Coronary artery (tissue), 2 donors: ENCODE measurements around the gene RNF157.
"Not testable (repeated sequence)": the region's sequence is repeated elsewhere in the genome, so short reads cannot be mapped to it uniquely, and the experiment has no call there.

Experiments used
- DNase-seq: peaks from one replicate; pipeline ENCODE4 v3.0.0-alpha.2; 2017; ENCODE audit warnings: low spot score
- H3K27ac ChIP-seq, 2 donors: fragments of 200-600 bp; sonication (generic); one replicate each; pipeline ENCODE4 v1.5.1; 2016 to 2019
- H3K4me3 ChIP-seq: fragments of 200-600 bp; sonication (generic); 2 replicates; pipeline ENCODE4 v1.5.1; 2016; ENCODE audit warnings: mild to moderate bottlenecking, moderate library complexity
- TF ChIP-seq, protein P1 (sequence below): fragments of 200-600 bp; sonication (generic); IDR thresholded peaks from one replicate; pipeline ENCODE4 v1.5.1; 2019; ENCODE audit warnings: antibody characterized with exemption

RNF157 gene

DNA sequence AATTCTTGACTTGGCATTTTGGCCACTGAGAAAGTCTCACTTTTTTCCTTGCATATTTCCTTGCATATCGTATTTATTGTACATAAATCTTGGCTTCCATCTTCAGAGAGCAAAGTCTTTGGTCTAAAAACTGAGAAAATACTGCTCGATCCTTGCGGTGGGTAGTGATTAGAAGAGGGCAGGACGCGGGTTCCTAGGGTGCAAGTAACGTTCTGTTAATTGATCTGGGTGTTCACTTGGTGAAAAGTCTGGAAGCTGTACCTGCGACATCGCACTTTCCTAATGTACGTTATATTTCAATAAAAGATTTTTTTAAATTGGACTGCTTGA is 24.1 kb upstream of the RNF157 start:
- H3K4me3 ChIP-seq: peak overlapping the region; percentile 44
- TF ChIP-seq, protein P1, sequence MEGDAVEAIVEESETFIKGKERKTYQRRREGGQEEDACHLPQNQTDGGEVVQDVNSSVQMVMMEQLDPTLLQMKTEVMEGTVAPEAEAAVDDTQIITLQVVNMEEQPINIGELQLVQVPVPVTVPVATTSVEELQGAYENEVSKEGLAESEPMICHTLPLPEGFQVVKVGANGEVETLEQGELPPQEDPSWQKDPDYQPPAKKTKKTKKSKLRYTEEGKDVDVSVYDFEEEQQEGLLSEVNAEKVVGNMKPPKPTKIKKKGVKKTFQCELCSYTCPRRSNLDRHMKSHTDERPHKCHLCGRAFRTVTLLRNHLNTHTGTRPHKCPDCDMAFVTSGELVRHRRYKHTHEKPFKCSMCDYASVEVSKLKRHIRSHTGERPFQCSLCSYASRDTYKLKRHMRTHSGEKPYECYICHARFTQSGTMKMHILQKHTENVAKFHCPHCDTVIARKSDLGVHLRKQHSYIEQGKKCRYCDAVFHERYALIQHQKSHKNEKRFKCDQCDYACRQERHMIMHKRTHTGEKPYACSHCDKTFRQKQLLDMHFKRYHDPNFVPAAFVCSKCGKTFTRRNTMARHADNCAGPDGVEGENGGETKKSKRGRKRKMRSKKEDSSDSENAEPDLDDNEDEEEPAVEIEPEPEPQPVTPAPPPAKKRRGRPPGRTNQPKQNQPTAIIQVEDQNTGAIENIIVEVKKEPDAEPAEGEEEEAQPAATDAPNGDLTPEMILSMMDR: no peak
- H3K27ac ChIP-seq: peak overlapping the region; percentile 73 to 75
- DNase-seq: no peak

DNA sequence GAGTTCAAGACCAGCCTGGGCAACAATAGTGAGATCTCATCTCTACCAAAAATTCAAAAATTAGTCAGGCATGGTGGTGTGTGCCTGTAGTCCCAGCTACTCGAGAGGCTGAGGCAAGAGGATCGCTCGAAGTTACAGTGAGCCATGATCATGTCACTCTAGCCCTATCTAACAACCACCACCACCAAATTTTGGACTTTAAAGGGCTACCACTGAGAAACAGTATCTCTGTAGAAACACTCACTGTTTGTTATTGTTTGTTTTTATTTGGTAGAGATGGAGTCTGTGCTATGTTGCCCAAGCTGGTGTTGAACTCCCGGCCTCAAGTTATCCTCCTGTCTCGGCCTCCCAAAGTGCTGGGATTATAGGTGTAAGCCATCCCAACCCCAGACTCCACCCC is 23.6 kb upstream of the RNF157 start:
- Histone ChIP-seq H3K4me3 (no peak overlapping the region), H3K27ac (peak overlapping the region; percentile 55 to 75)
- TF ChIP-seq, protein P1: no peak
- DNase-seq: no peak

DNA sequence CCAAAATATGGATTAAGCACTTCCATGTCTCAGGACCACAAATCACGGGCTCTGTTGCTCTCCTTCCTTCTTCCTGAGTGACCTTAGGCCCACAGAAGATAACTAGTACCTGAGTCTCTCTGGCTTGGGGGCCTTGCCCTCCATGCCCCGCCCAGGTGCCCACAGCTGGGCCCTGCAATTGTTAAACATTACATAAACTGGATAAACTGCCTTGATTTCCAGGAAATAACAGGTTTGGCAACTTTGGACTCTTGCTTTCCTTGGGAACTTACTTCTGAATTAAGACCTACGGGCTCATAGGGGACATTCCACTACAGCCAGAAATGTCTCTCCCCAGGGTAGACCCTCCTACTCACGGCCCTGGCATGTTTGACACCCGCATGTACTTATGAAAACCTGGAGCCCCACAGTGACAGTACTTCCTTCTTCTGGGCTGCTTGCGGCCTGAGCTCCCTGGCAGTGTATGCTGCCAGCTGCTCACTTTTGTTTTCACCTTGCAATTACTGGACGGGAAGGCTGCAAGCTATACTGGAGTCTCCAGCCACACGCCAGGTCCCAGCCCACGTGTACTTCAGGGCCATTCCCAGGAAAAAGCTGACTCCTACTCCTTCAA is 22.5 kb upstream of the RNF157 start:
- H3K4me3 ChIP-seq: no peak overlapping the region
- H3K27ac ChIP-seq: peak overlapping the region in 1 of 2 donors; percentile 30
- DNase-seq: no peak
- TF ChIP-seq, protein P1: no peak

DNA sequence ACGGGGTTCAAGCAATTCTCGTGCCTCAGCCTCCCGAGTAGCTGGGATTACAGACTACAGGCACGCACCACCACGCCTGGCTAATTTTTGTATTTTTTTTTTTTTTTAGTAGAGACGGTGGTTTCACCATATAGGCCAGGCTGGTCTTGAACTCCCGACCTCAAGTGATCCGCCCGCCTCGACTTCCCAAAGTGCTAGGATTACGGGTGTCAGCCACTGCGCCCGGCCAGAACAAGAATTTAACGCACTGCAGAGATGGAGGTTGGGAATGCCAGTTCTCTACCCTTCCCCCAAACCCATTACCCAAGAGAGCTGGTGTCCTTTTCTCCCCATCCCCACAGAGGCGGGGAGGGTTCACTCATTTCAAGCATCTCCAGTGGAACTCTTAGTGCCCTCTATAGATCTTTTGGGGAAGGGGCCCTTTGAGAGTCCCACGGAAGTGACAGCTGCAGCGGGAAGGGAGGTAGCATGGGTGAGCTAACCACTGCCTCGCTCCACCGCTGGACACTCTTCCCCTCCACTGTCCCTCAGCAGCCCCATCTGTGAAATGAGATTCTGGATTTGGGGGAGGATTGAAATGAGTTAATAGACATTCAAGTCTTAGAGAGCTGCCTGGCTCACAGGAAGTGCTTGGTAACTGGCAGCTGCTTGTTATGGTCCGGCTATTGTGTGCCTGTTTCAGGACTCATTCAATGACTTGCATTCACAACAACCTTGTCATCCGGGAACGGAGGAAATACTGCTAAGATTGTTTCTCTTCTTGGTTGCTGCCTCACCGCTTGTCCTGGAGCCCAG is 21.3 kb upstream of the RNF157 start:
- TF ChIP-seq, protein P1: no peak
- H3K4me3 ChIP-seq: no peak overlapping the region
- no peak for DNase-seq
- peak overlapping the region in 1 of 2 donors; percentile 40 for H3K27ac ChIP-seq

DNA sequence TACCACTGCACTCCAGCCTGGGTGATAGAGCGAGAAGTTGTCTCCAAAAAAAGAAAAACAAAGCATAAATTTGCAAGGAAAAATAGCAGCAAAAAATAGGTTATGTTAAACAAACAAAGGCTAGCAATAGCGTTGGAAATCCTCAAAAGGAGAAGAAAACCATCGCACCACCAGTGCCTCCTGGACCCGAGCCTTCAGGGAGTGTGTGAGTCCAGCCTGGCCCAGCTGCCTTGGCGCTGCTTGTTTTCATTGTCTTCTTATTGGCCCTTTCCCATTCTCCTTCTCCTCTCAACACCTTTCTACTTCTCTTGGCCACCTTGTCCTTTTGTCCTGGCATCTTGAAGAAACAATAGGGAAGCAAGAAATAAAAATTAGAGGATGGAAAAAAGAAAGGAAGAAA is 20.4 kb upstream of the RNF157 start:
- TF ChIP-seq, protein P1: no peak
- H3K27ac ChIP-seq: no peak overlapping the region
- H3K4me3 ChIP-seq: no peak overlapping the region
- DNase-seq: no peak

DNA sequence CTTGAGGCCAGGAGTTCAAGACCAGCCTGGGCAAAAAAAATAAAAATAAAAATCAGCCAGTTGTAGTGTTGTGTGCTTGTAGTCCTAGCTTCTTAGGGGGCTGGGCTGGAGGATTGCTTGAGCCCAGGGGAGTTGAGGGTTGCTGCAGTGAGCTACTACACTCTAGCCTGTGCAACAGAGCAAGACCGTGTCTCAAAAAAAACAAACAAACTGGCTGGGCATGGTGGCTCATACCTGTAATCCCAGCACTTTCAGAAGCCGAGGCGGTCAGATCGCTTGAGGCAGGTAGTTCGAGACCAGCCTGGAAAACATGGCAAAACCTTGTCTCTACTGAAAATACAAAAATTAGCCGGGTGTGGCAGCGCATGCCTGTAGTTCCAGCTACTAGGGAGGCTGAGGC is 19.9 kb upstream of the RNF157 start:
- no peak overlapping the region for H3K27ac ChIP-seq
- no peak overlapping the region for H3K4me3 ChIP-seq
- DNase-seq: no peak
- TF ChIP-seq, protein P1: no peak

DNA sequence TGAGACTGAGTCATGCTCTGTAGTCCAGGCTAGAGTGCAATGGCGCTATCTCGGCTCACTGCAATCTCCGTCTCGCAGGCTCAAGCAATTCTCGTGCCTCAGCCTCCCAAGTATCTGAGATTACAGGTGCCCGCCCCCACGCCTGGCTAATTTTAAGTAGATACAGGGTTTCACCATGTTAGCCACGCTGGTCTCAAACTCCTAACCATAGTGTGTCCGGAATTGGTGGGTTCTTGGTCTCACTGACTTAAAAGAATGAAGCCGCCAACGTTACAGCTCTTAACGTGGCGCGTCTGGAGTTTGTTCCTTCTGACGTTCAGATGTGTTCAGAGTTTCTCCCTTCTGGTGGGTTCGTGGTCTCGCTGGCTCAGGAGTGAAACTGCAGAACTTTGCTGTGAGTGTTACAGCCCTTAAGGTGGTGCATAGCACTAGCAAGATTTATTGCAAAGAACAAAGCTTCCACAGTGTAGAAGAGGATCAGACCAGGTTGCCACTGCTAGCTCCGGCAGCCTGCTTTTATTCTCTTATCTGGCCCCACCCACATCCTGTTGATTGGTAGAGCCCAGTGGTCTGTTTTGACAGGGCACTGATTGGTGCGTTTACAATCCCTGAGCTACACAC is 16.2 kb upstream of the RNF157 start:
- not testable (repeated sequence) for H3K4me3 ChIP-seq, H3K27ac ChIP-seq
- DNase-seq: peak; percentile 22
